Tibial artery (tissue), 4 donors: ENCODE data around the gene HMGN1.

Source experiments
- DNase-seq, 2 donors: peaks; one replicate each; pipeline ENCODE4 v3.0.0-alpha.2; 2019
- H3K27ac ChIP-seq, 2 donors: fragments of 200-600 bp; sonication (generic) in 1 of 2; 1 replicate in 1 of 2; 2 replicates in 1 of 2; pipeline ENCODE4 v1.5.1; 2018 to 2019; ENCODE audit warnings: mild to moderate bottlenecking in 1 of 2
- H3K27me3 ChIP-seq, 2 donors: fragments of 200-600 bp; sonication (generic) in 1 of 2; one replicate each; pipeline versions ENCODE4 v1.5.1 to v1.6.0; 2016 to 2019
- H3K36me3 ChIP-seq, 3 donors: fragments of 200-600 bp; sonication (generic) in 2 of 3; one replicate each; pipeline ENCODE4 v1.5.1; 2016 to 2019; ENCODE audit warnings: mild to moderate bottlenecking in 2 of 3
- H3K4me1 ChIP-seq, 4 donors: fragments of 200-600 bp; sonication (generic) in 2 of 4; 1 replicate in 3 of 4; 2 replicates in 1 of 4; pipeline ENCODE4 v1.5.1; 2016 to 2019
- H3K4me3 ChIP-seq, 2 donors: fragments of 200-600 bp; sonication (generic) in 1 of 2; 1 replicate in 1 of 2; 2 replicates in 1 of 2; pipeline ENCODE4 v1.5.1; 2018 to 2019; ENCODE audit warnings: mild to moderate bottlenecking in 2 of 2
- H3K9me3 ChIP-seq, 3 donors: fragments of 200-600 bp; sonication (generic) in 1 of 3; one replicate each; pipeline ENCODE4 v1.5.1; 2016 to 2019
- CTCF ChIP-seq, 2 experiments: fragments of 200-600 bp in 1 of 2; fragments of 450-650 bp in 1 of 2; IDR thresholded peaks; one replicate each; pipeline ENCODE4 v1.5.1; 2017 to 2019; ENCODE audit warnings: antibody characterized with exemption in 2 of 2, mild to moderate bottlenecking in 1 of 2, moderate library complexity in 1 of 2
- intact Hi-C: fragments of 100-400 bp; cut with DNase I; formaldehyde crosslinking; loops from one replicate; pipeline ENCODE4 v1.15.0; 2023; ENCODE audit warnings: low total_unique reads

HMGN1 gene

GRCh38 chr21:39348355-39349210, at the start of gene HMGN1:
Gene HMGN1, minus strand, starts transcription at chr21:39349088. Its CDS starts 171 bp downstream, at chr21:39348917.
- H3K27ac ChIP-seq: peak within 1 kb of the TSS; percentile 82 to 85
- peak within 1 kb of the TSS; percentile 68 to 76 for H3K4me3 ChIP-seq
- DNase-seq: peak; percentile 72 to 86
- H3K4me1 ChIP-seq: peaks cover 0 to 24% (median 10%) of the 10 kb centered on the region in 4 donors
- no peaks in the 10 kb centered on the region for H3K9me3 ChIP-seq
- no peak for TF ChIP-seq CTCF (IDR thresholded peaks at IDR 0.05)
- intact Hi-C loops: loop anchor here (2.0 kb wide), 1 partner anchor 36 kb away; the partner anchor contains the start of gene BRWD1
- H3K36me3 ChIP-seq: peaks cover 4 to 9% (median 6%) of the 10 kb centered on the region in 3 donors
- H3K27me3 ChIP-seq: no peaks in the 10 kb centered on the region

GRCh38 chr21:39397646-39398385, 48.9 kb upstream of the HMGN1 start:
- no peak for DNase-seq
- Histone ChIP-seq H3K4me1 (no peaks in the 10 kb centered on the region), H3K27ac (no peak overlapping the region), H3K36me3 (peaks cover 41 to 58% (median 48%) of the 10 kb centered on the region in 3 donors), H3K27me3 (no peaks in the 10 kb centered on the region), H3K9me3 (no peaks in the 10 kb centered on the region), H3K4me3 (no peak overlapping the region)
- intact Hi-C loops: no loop called here
- no peak for TF ChIP-seq CTCF (IDR thresholded peaks at IDR 0.05)

GRCh38 chr21:39392981-39393380, 44.1 kb upstream of the HMGN1 start:
- intact Hi-C loops: no loop called here
- peaks cover 0 to 24% (median 14%) of the 10 kb centered on the region in 4 donors for H3K4me1 ChIP-seq
- H3K27ac ChIP-seq: no peak overlapping the region
- H3K4me3 ChIP-seq: no peak overlapping the region
- H3K9me3 ChIP-seq: no peaks in the 10 kb centered on the region
- H3K36me3 ChIP-seq: peaks cover 51 to 68% (median 64%) of the 10 kb centered on the region in 3 donors
- no peak for DNase-seq
- no peak for TF ChIP-seq CTCF (IDR thresholded peaks at IDR 0.05)
- H3K27me3 ChIP-seq: no peaks in the 10 kb centered on the region

GRCh38 chr21:39390212-39390765, 41.4 kb upstream of the HMGN1 start:
- TF ChIP-seq CTCF (IDR thresholded peaks at IDR 0.05): no peak
- no peak overlapping the region for H3K4me3 ChIP-seq
- no peak for DNase-seq
- H3K9me3 ChIP-seq: no peaks in the 10 kb centered on the region
- intact Hi-C loops: no loop called here
- H3K36me3 ChIP-seq: peaks cover 41 to 49% (median 44%) of the 10 kb centered on the region in 3 donors
- no peak overlapping the region for H3K27ac ChIP-seq
- H3K27me3 ChIP-seq: no peaks in the 10 kb centered on the region
- peaks cover 0 to 39% (median 24%) of the 10 kb centered on the region in 4 donors for H3K4me1 ChIP-seq

- Histone ChIP-seq H3K4me3 (peak overlapping the region; percentile 43 to 56), H3K4me1 (peaks cover 0 to 39% (median 26%) of the 10 kb centered on the region in 4 donors), H3K27ac (peak overlapping the region in 1 of 2 donors; percentile 58), H3K36me3 (peaks cover 26 to 34% (median 29%) of the 10 kb centered on the region in 3 donors), H3K27me3 (no peaks in the 10 kb centered on the region), H3K9me3 (no peaks in the 10 kb centered on the region)
- peak in 1 of 2 experiments; percentile 18 for TF ChIP-seq CTCF (IDR thresholded peaks at IDR 0.05)
- DNase-seq: no peak
- intact Hi-C loops: loop anchor here (2.0 to 10.0 kb wide), 3 partner anchors 56 to 204 kb away; partner anchors contain the start of genes LCA5L and PSMG1
Observed at GRCh38 chr21:39388811-39389155, 39.9 kb upstream of the HMGN1 start.
